OCI-LY7 (cell line): ENCODE data around the gene ZFP36L2. TPM values are rescaled to one million over a fixed set of nuclear protein-coding genes. Genes with fewer than 3 reads are reported as not detected.

Source experiments
- BruUV-seq: library from RNA; stranded (reverse); fragments of 400-500 nt; replicated peaks from 2 replicates; lab custom pipeline; 2021; lab: Mats Ljungman, UMichigan
- CTCF ChIA-PET: fragments of 300-600 bp; sonication (Branson Sonifier 250); formaldehyde crosslinking; loops from one replicate; lab custom pipeline; 2022; ENCODE audit warnings: antibody characterized with exemption; ENCODE audit not compliant: unreplicated experiment; lab: Charles Lee
- POLR2A ChIA-PET: fragments of 300-600 bp; sonication (Branson Sonifier 250); formaldehyde crosslinking; loops from one replicate; lab custom pipeline; 2022; ENCODE audit warnings: antibody characterized with exemption; lab: Charles Lee
- DNase-seq: peaks from one replicate; pipeline ENCODE4 v3.0.0-alpha.2; 2015; ENCODE audit warnings: low spot score
- H2AFZ ChIP-seq: fragments of 200-600 bp; sonication (generic), shearing (Covaris generic); 2 replicates; pipeline ENCODE4 v1.6.1; 2014; ENCODE audit warnings: mild to moderate bottlenecking, antibody characterized with exemption, low read length, moderate library complexity
- H3K27ac ChIP-seq: fragments of 200-600 bp; sonication (generic); 2 replicates; pipeline ENCODE4 v1.5.1; 2014; ENCODE audit warnings: mixed run types, low read depth, mild to moderate bottlenecking, moderate library complexity, low read length, inconsistent platforms; ENCODE audit not compliant: poor library complexity, severe bottlenecking
- H3K36me3 ChIP-seq: fragments of 200-600 bp; sonication (generic); 2 replicates; pipeline ENCODE4 v1.6.1; 2014; ENCODE audit warnings: mild to moderate bottlenecking, antibody characterized with exemption, low read length, moderate library complexity, mixed read lengths; ENCODE audit not compliant: insufficient read depth
- H3K4me1 ChIP-seq: fragments of 200-600 bp; sonication (generic); 2 replicates; pipeline ENCODE4 v1.5.1; 2014; ENCODE audit warnings: mild to moderate bottlenecking, low read length; ENCODE audit not compliant: insufficient read depth, poor library complexity, severe bottlenecking
- H3K4me2 ChIP-seq: fragments of 200-600 bp; sonication (generic); 2 replicates; pipeline ENCODE4 v1.6.1; 2014; ENCODE audit warnings: mild to moderate bottlenecking, low read length
- H3K4me3 ChIP-seq: fragments of 200-600 bp; sonication (generic); 2 replicates; pipeline ENCODE4 v1.5.1; 2014; ENCODE audit warnings: mild to moderate bottlenecking, low read depth, low read length; ENCODE audit not compliant: poor library complexity, severe bottlenecking
- H3K79me2 ChIP-seq: fragments of 200-600 bp; sonication (generic); 2 replicates; pipeline ENCODE4 v1.6.1; 2016; ENCODE audit warnings: low read depth, mild to moderate bottlenecking, low read length, moderate library complexity, mixed read lengths; ENCODE audit not compliant: insufficient read depth
- H3K9me2 ChIP-seq: fragments of 200-600 bp; sonication (generic); 2 replicates; pipeline ENCODE4 v1.6.1; 2016; ENCODE audit warnings: mild to moderate bottlenecking, low read length, mixed read lengths; ENCODE audit not compliant: insufficient read depth
- H3K9me3 ChIP-seq: fragments of 200-600 bp; sonication (generic); 2 replicates; pipeline ENCODE4 v1.6.1; 2014; ENCODE audit warnings: mild to moderate bottlenecking, mixed run types, low read length, mixed read lengths
- H4K20me1 ChIP-seq: fragments of 200-600 bp; sonication (generic); 2 replicates; pipeline ENCODE4 v1.6.1; 2014; ENCODE audit warnings: mild to moderate bottlenecking, antibody characterized with exemption, low read length, moderate library complexity, mixed read lengths; ENCODE audit not compliant: insufficient read depth
- CTCF ChIP-seq: fragments of 200-600 bp; sonication (generic); conservative IDR thresholded peaks from 2 replicates; pipeline ENCODE4 v1.5.1; 2014; ENCODE audit warnings: mild to moderate bottlenecking, antibody characterized with exemption, low read length, moderate library complexity, mixed read lengths
- EZH2phosphoT487 ChIP-seq: fragments of 200-600 bp; sonication (generic); IDR thresholded peaks from 2 replicates; pipeline ENCODE4 v1.6.1; 2018; ENCODE audit warnings: low read depth, borderline replicate concordance, mild to moderate bottlenecking, mixed run types, antibody characterized with exemption, low read length, moderate library complexity, mixed read lengths
- intact Hi-C: fragments of 100-400 bp; cut with micrococcal nuclease; formaldehyde crosslinking; loops from one replicate; pipeline ENCODE4 v1.10.0; 2022; ENCODE audit not compliant: unreplicated experiment
- total RNA-seq, 2 experiments: library from RNA; depleted of rRNA in 1 of 2; stranded (reverse); fragments of >200 nt in 1 of 2; shearing (Covaris generic) in 1 of 2; gene quantifications; 2 replicates each; pipeline ENCODE4 v1.2.3, GENCODE V29; 2014 to 2022

ZFP36L2 gene
- total RNA-seq, 2 experiments from 2014 or later: 6.8 to 37.2 TPM

- TF ChIP-seq CTCF (no peak), EZH2phosphoT487 (no peak)
- no peak overlapping the region for H3K4me2 ChIP-seq
These were observed 47.5 kb downstream of the ZFP36L2 start for GRCh38 chr2:43178602-43179542.

GRCh38 chr2:43178055-43178598 lies 48.3 kb downstream of the ZFP36L2 start:
- Histone ChIP-seq H3K4me3 (no peak overlapping the region), H3K9me2 (no peaks in the 10 kb centered on the region), H3K36me3 (no peaks in the 10 kb centered on the region), H4K20me1 (no peaks in the 10 kb centered on the region), H2AFZ (no peak overlapping the region), H3K4me2 (no peak overlapping the region), H3K4me1 (peaks cover 31% of the 10 kb centered on the region), H3K9me3 (no peaks in the 10 kb centered on the region), H3K27ac (no peak overlapping the region), H3K79me2 (no peaks in the 10 kb centered on the region)
- intact Hi-C loops: no loop called here
- TF ChIP-seq EZH2phosphoT487 (no peak), CTCF (no peak)
- BruUV-seq: no TSS peak
- no peak for DNase-seq
- ChIA-PET POLR2A (interaction anchor here (1.3 kb wide), 1 partner anchor 49 kb away, joined by 4 read pairs; the partner anchor contains the start of gene ZFP36L2), CTCF (no interaction called here)

More at GRCh38 chr2:43178602-43179542, 47.5 kb downstream of the ZFP36L2 start:
- Histone ChIP-seq H3K9me2 (no peaks in the 10 kb centered on the region), H4K20me1 (no peaks in the 10 kb centered on the region), H3K27ac (no peak overlapping the region), H3K4me3 (no peak overlapping the region), H2AFZ (no peak overlapping the region), H3K4me1 (peaks cover 24% of the 10 kb centered on the region), H3K79me2 (no peaks in the 10 kb centered on the region), H3K9me3 (no peaks in the 10 kb centered on the region), H3K36me3 (no peaks in the 10 kb centered on the region)
- CTCF ChIA-PET: no interaction called here
- DNase-seq: no peak
- intact Hi-C loops: no loop called here
- no TSS peak for BruUV-seq
- POLR2A ChIA-PET: interaction anchor here (0.6 to 1.1 kb wide), 2 partner anchors 20 to 24 kb away, joined by 3 to 5 read pairs; no protein-coding TSS in a partner anchor
